Activated T-helper 1 cell treated with Interleukin-2 at 50 U/mL for 16 hours (primary cell): ENCODE results near the gene NSA2.
A peak's percentile ranks its signal among the peaks of the same experiment; 100 is the strongest.
"Not testable (repeated sequence)": the region's sequence is repeated elsewhere in the genome, so short reads cannot be mapped to it uniquely, and the experiment has no call there.

Experiments
- DNase-seq: peaks from one replicate; pipeline ENCODE4 v3.0.0-alpha.2; 2020; ENCODE audit warnings: low read depth

The NSA2 gene

DNA sequence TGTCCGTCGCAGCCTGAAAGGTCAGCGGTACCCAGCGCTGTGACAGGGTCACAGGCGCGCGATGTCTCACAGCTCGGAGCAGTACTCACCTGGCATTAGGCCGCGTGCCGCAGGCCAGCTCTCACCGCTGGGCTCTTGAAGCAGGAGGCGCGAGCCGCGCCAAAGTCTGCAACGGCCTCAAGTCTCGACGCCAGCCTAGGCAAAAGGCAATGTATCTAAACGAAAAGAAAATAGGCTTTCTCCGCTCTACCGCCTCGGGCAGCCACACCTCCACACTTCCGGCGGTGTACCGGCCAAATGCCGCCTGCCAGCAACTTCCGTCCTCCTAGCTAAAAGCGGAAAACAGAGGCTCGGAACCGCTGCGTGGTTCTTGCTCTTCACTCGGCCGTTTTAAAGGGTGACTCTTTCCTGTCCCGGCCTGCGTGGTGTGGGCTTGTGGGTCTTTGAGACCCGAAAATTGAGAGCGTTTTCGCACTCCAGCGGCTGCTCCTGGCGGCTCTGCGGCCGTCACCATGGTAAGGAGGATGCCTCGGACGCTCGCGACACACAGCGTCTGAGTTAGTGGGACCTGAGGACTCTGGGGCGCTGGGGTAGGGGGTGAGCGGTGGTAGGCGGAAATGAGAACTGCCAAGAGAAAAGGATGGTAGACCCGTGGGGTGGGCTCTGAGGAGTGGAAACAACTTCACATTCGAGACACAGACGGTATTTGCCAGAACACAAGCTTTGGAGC lies at the start of gene NSA2, which contains the start of gene GFM2:
Gene NSA2, plus strand, starts transcription at position 401 of the 730 bp plus-strand sequence. Its CDS starts 112 bp downstream, at position 513.
Gene GFM2, minus strand, starts transcription at position 269 of the 730 bp plus-strand sequence. CDS start 3,375 bp downstream, outside the sequence.
- DNase-seq, result peak; percentile 88

DNA sequence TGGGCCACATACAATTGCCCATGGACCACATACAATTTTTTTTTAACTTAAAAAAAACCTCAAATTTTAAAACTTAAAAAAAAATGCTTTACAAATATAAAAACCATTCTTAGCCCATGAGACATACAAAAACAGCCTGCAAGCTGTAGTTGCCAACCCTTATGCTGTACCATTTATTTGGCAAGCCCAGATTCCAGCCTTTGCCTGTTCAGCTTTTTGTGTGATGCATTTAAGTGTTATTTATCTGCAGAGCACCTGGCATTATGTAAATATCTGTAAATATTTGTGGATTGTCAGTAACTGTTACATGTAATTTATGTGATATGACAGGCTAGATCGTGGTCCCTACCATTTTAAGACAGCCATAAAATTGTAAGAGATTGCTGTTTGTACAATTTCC lies 49.5 kb upstream of the NSA2 start:
- DNase-seq, result no peak

DNA sequence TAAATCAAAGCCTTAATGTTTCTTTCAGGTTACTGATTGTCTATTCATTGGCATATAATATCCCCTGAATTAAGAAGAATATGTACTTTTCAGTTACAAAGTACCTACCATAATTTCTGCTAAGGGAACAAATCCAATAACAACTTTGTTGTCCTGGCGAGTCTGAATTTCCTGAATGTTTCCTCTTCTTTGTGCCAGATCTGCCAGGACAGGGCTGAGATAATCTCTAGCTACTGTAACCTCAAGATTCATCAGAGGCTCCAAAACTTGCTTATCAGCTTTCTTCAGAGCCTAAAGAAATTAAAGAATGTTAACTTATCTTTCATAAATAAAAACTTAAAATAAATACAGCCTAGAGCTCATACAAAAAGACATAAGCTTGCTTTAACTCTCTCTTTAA lies 44.8 kb upstream of the NSA2 start:
- DNase-seq, result no peak

- DNase-seq, result no peak
Observed at GRCh38 chr5:74725331-74725730, 41.7 kb upstream of the NSA2 start.

- DNase-seq, result no peak
Observed at GRCh38 chr5:74736759-74737158, 30.3 kb upstream of the NSA2 start.

GRCh38 chr5:74738406-74738805 lies 28.6 kb upstream of the NSA2 start:
- no peak for DNase-seq

DNA sequence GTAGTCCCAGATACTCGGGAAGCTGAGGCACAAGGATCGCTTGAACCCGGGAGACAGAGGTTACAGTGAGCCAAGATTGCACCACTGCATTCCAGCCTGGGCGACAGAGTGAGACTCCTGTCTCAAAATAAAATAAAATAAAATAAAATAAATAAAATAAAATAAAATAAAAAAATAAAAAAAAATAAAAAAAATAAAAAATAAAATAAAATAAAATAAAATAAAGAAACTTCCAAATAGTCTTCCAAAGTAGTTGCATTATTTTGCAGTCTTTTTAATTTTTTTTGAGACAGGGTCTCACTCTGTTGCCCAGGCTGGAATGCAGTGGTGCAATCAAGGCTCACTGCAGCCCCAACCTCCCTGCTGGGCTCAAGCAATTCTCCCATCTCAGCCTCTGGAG lies 18.3 kb upstream of the NSA2 start:
- DNase-seq, result not testable (repeated sequence)

DNA sequence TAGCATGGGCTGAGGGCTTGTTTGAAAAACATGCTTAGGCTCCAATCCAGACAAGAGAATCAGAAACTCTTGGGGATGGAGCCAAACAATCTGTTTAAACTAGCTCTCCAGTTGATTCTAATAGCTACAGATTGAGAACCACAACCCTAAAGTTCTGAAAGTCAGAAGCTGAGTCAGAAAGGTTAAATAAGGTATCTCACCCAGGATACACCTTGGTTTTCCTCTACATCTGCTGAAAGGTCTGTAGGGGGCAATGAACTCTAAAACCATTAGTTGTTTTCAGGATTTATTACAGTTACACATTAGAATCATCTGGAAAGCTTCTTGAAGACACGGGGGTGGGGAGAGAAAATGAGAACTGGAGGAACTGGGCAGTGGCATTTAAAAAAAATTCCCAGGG lies 5.8 kb upstream of the NSA2 start:
- no peak for DNase-seq

GRCh38 chr5:74762599-74762998 lies 4.5 kb upstream of the NSA2 start:
- no peak for DNase-seq

DNA sequence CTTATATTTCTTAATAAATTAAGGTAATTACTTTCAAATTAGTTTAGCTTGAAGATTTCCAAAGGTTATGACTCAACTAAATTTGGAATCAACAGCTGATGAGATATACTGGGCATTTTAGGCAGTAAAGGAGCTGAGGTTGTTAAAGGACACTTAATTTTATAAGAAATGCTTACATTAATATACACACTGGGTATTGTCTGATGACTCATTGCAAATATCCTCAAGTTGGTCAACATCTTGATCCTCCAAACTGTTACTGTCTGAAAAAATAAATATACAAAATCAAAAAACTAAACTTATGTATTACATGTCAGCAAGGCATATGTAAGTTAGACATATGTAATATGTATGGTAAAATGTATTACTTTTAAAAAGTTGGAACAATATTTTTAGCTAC lies 3.5 kb upstream of the NSA2 start:
- DNase-seq, result no peak

- DNase-seq, result no peak
Observed at GRCh38 chr5:74765201-74765600, 1.8 kb upstream of the NSA2 start.

DNA sequence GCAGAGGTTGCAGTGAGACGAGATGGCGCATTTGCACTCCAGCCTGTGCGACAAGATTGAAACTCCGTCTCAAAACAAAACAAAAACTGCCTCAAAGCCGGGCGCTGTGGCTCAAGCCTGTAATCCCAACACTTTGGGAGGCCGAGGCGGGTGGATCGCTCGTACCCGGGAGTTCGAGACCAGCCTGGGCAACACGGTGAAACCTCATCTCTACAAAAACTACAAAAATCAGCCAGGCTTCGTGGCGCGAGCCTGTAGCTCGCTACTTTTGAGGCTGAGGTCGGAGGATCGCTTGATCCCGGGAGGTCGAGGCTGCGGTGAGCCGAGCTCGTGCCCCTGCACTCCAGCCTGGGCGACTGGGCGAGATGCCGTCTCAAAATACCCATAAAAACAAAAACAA lies 1.1 kb upstream of the NSA2 start:
- no peak for DNase-seq

GRCh38 chr5:74766418-74766848 lies 616 bp upstream of the NSA2 start:
- no peak for DNase-seq

DNA sequence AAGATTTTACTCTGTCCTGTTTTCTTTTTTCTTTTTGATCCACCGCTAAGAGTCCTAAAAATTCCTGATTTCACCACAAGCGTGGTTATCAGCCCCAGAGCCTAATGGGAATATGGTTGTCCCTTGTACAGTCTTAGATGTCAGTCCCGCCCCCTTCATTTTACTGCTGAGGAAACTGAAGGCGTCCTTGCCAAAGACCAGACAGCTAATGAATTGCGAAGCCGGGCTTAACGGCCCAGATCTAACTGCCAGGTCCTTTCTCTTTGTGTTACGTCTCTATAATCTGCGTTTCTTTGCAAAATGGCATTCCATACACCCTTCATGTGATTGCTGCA lies 497 bp downstream of the NSA2 start:
- no peak for DNase-seq

DNA sequence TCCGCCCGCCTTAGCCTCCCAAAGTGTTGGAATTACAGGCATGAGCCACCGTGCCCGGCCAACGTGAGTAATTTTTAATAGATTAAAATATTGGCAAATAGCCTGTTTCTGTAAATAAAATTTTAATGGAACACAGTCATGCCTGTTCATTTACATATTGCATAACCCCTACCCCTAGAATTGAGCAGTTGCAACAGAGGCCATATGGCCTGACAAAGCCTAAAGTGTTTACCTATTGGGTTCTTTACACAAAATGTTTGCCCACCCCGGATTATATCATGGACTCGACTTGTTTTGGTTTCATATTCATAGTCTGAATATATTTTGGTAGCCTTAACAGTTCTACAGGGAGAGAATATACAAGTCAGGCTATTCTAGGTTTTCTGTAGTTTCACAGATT lies 5.3 kb downstream of the NSA2 start:
- no peak for DNase-seq

DNA sequence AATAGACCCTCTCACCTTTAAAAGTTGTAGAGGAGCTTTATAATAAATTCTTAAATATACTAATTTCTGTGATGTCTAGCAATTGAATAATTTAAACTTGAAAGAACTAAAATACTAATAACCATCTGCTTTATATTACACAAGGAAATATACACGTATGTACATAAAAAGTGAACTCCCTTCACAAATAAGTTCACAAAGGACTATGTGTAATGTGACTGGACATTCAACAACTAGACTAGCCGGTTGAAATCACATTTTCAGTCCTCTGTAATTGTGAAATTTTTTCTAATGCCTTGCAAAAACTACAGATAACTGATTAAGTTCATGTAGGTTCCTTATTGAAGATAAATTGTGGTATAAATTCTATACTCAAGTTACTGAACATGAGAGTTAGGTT lies 11.6 kb downstream of the NSA2 start:
- DNase-seq, result no peak

DNA sequence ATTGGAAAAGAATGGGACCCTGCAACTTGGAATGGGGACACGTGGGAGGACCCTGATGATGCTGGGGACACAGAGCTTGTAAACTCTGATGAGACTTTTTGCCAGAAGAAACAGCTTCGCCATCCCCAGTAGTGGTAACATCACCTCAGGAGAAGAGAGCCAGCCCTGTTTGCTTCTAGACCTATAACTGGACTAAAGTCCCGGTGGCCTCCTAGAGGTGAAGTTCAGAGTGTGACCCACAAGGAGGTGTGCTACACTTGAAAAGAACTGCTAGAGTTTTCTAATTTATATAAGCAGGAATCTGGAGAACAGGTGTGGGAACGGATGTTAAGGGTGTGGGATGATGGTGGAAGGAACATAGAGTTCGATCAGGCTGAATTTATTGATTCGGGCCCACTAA lies 19.8 kb downstream of the NSA2 start:
- no peak for DNase-seq

- no peak for DNase-seq
Observed at GRCh38 chr5:74787424-74787823, 20.4 kb downstream of the NSA2 start.

- DNase-seq, result not testable (repeated sequence)
Observed at GRCh38 chr5:74791669-74792068, 24.6 kb downstream of the NSA2 start.

GRCh38 chr5:74798977-74799911 lies 32.2 kb downstream of the NSA2 start:
- no peak for DNase-seq

DNA sequence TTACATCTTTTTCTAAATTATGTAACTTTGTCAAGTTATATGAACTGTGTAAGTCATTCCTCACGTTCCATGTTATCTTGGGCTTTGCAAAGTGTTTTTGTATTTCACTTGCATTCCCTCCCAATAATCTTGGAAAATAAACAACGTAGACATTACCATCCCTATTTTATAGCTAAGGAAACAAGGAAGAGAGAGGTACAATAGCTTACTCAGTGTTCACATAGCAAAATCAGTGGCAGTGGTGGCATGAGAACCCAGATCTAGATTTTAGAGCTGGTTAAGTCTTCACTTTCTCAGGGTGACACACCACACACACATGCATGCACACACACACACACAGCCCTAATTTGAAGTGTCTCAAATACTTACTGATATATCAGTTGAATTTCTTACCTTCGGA lies 34.1 kb downstream of the NSA2 start:
- no peak for DNase-seq

DNA sequence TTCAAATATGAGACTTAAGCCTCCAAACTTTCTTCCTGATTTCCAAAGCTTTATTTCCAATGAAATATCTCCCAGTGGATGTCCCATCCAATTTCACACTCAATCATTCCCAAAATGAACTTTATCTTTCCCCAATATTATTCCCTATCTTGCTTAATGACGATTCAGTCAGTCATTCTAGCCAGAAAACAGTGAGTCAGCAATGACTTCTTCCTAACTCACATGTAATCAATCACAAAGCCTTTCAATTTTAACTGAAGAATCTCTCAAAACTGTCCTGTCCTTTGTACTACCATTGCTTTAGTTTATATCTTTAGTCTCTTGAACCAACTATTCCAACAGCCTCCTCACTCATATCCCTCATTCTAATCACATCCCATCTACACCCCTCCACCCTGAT lies 34.9 kb downstream of the NSA2 start:
- no peak for DNase-seq

GRCh38 chr5:74810915-74811314 lies 43.9 kb downstream of the NSA2 start:
- no peak for DNase-seq
